MCF 10A (cell line): ENCODE measurements around the gene EXOC6B. TPM values are rescaled to one million over a fixed set of nuclear protein-coding genes. Genes with fewer than 3 reads are reported as not detected.
"Not testable (repeated sequence)": the region's sequence is repeated elsewhere in the genome, so short reads cannot be mapped to it uniquely, and the experiment has no call there.

Source experiments
- BruUV-seq: library from RNA; stranded (reverse); fragments of 400-500 nt; replicated peaks from 2 replicates; lab custom pipeline; 2021; lab: Mats Ljungman, UMichigan
- CTCF ChIA-PET: fragments of 300-600 bp; sonication (Branson Sonifier 250); formaldehyde crosslinking; extraction: SDS; loops from one replicate; lab custom pipeline; 2021; ENCODE audit warnings: antibody characterized with exemption, inconsistent platforms; lab: Yijun Ruan, JAX
- POLR2A ChIA-PET: fragments of 300-600, 350-650 bp; sonication (Branson Sonifier 250); formaldehyde crosslinking; extraction: SDS; loops from one replicate; lab custom pipeline; 2020; ENCODE audit warnings: antibody characterized with exemption, inconsistent platforms; lab: Yijun Ruan, JAX
- DNase-seq: peaks from one replicate; pipeline ENCODE4 v3.0.0-alpha.2; 2018; ENCODE audit not compliant: unreplicated experiment
- H3K27ac Mint-ChIP-seq: one replicate; pipeline ENCODE4 v1.8.0; 2022; ENCODE audit warnings: mild to moderate bottlenecking, low read depth, mixed read lengths; ENCODE audit not compliant: unreplicated experiment
- H3K27me3 Mint-ChIP-seq: one replicate; pipeline ENCODE4 v1.8.0; 2022; ENCODE audit warnings: mixed read lengths; ENCODE audit not compliant: insufficient read depth, unreplicated experiment
- H3K36me3 Mint-ChIP-seq: one replicate; pipeline ENCODE4 v1.8.0; 2022; ENCODE audit warnings: mild to moderate bottlenecking, moderate library complexity, mixed read lengths; ENCODE audit not compliant: insufficient read depth, unreplicated experiment
- H3K4me1 Mint-ChIP-seq: one replicate; pipeline ENCODE4 v1.8.0; 2022; ENCODE audit warnings: mixed read lengths; ENCODE audit not compliant: insufficient read depth, unreplicated experiment
- H3K4me3 Mint-ChIP-seq: one replicate; pipeline ENCODE4 v1.8.0; 2022; ENCODE audit warnings: mild to moderate bottlenecking, moderate library complexity, mixed read lengths; ENCODE audit not compliant: unreplicated experiment
- H3K9me3 Mint-ChIP-seq: one replicate; pipeline ENCODE4 v1.8.0; 2022; ENCODE audit warnings: mixed read lengths; ENCODE audit not compliant: unreplicated experiment
- intact Hi-C: fragments of 100-400 bp; cut with micrococcal nuclease; formaldehyde crosslinking; loops from 2 replicates; pipeline ENCODE4 v1.14.1; 2022
- total RNA-seq: library from RNA; stranded (reverse); gene quantifications from 2 replicates; pipeline ENCODE4 v1.2.3, GENCODE V29; 2022
- TF ChIP-seq, protein P1 (sequence below): fragments of 200-600 bp; IDR thresholded peaks from one replicate; pipeline ENCODE4 v1.8.0; 2022; ENCODE audit warnings: antibody characterized with exemption, mild to moderate bottlenecking; ENCODE audit not compliant: unreplicated experiment

The EXOC6B gene
- total RNA-seq, 1 experiment from 2014 or later = 24.7 TPM

DNA sequence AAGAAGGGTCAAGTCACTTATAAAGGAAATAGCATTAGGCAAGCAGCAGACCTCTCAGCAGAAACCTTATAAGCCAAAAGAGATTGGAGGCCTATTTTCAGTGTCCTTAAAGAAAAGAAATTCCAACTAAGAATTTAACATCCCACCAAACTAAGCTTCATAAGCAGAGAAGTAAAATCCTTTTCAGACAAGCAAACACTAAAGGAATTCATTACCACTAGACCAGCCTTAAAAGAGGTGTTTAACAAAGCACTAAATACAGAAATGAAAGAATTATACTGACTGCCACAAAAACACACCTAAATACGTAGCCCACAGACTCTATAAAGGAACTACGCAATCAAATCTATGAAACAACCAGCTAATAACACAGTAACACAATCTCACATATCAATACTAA lies 160.4 kb downstream of the EXOC6B start:
- POLR2A ChIA-PET = no interaction called here
- Mint-ChIP-seq H3K9me3 (no peaks in the 10 kb centered on the region), H3K27me3 (no peaks in the 10 kb centered on the region), H3K4me3 (no peak overlapping the region), H3K27ac (no peak overlapping the region), H3K4me1 (peaks cover 13% of the 10 kb centered on the region), H3K36me3 (peaks cover 6% of the 10 kb centered on the region)
- TF ChIP-seq, protein P1, sequence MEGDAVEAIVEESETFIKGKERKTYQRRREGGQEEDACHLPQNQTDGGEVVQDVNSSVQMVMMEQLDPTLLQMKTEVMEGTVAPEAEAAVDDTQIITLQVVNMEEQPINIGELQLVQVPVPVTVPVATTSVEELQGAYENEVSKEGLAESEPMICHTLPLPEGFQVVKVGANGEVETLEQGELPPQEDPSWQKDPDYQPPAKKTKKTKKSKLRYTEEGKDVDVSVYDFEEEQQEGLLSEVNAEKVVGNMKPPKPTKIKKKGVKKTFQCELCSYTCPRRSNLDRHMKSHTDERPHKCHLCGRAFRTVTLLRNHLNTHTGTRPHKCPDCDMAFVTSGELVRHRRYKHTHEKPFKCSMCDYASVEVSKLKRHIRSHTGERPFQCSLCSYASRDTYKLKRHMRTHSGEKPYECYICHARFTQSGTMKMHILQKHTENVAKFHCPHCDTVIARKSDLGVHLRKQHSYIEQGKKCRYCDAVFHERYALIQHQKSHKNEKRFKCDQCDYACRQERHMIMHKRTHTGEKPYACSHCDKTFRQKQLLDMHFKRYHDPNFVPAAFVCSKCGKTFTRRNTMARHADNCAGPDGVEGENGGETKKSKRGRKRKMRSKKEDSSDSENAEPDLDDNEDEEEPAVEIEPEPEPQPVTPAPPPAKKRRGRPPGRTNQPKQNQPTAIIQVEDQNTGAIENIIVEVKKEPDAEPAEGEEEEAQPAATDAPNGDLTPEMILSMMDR = no peak
- no peak for DNase-seq
- CTCF ChIA-PET = interaction anchor here (0.6 kb wide), 1 partner anchor 977 kb away, joined by 3 read pairs; no protein-coding TSS in a partner anchor
- BruUV-seq = no TSS peak
- intact Hi-C loops = no loop called here

DNA sequence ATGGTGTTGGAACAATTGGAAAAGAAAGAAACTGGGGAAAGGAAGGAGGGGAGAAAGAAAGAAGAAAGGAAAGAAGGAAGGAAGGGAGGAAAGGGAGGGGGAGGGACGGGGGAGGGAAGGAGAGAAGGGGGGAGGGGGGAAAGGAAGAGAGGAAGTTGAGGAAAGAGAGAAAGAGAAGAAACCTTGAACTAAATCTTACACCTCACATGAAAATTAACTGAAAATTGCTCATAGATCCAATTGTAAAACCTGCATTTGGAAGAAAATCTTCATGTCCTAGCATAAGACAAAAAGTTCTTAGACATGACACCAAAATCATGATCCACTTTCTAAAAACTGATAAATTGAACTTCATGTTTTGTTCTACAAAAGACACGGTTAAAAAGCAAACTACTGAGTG lies 163.8 kb downstream of the EXOC6B start:
- peaks cover 3% of the 10 kb centered on the region for H3K36me3 Mint-ChIP-seq
- no peaks in the 10 kb centered on the region for H3K9me3 Mint-ChIP-seq
- H3K4me1 Mint-ChIP-seq = no peaks in the 10 kb centered on the region
- intact Hi-C loops = no loop called here
- TF ChIP-seq, protein P1 = no peak
- CTCF ChIA-PET = no interaction called here
- no peak for DNase-seq
- POLR2A ChIA-PET = no interaction called here
- H3K27me3 Mint-ChIP-seq = no peaks in the 10 kb centered on the region
- H3K27ac Mint-ChIP-seq = no peak overlapping the region
- no peak overlapping the region for H3K4me3 Mint-ChIP-seq
- BruUV-seq = no TSS peak

DNA sequence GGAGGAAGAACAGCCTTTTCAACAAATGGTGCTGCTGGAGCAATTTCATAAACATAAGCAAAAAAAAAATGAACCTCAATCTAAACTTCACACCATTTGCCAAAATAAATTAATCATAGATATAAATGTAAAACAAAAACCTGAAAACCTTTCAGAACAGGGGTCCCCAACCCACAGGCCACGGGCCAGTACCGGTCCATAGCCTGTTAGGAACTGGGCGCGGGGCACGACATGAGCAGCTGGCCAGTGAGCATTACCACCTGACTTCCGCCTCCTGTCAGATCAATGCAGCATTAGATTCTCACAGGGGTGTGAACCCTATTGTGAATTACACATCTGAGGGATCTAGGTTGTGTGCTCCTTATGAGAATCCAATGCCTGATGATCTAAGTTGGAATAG lies 176.0 kb downstream of the EXOC6B start:
- H3K4me1 Mint-ChIP-seq = no peaks in the 10 kb centered on the region
- CTCF ChIA-PET = interaction anchor here (0.7 kb wide), 1 partner anchor 28 kb away, joined by 3 read pairs; no protein-coding TSS in a partner anchor
- H3K27ac Mint-ChIP-seq = no peak overlapping the region
- peaks cover 8% of the 10 kb centered on the region for H3K36me3 Mint-ChIP-seq
- H3K9me3 Mint-ChIP-seq = peaks cover 12% of the 10 kb centered on the region
- TF ChIP-seq, protein P1 = no peak
- no peaks in the 10 kb centered on the region for H3K27me3 Mint-ChIP-seq
- no peak for DNase-seq
- no TSS peak for BruUV-seq
- H3K4me3 Mint-ChIP-seq = no peak overlapping the region
- intact Hi-C loops = no loop called here
- POLR2A ChIA-PET = no interaction called here

DNA sequence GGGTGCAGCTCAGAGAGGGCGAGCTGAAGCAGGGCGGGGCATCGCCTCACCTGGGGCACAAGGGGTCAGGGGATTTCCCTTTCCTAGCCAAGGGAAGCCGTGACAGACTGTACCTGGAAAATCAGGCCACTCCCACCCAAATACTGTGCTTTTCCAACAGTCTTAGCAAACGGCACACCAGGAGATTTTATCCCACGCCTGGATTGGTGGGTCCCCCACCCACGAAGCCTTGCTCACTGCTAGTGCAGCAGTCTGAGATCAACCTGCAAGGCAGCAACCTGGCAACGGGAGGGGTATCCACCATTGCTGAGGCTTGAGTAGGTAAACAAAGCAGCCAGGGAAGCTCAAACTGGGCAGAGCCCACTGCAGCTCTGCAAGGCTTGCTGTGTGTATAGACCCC lies 184.6 kb downstream of the EXOC6B start:
- POLR2A ChIA-PET = not testable (repeated sequence)

More for the DNA sequence above, 184.6 kb downstream of the EXOC6B start:
- H3K27ac Mint-ChIP-seq, H3K36me3 Mint-ChIP-seq, H3K4me1 Mint-ChIP-seq, BruUV-seq, intact Hi-C loops, CTCF ChIA-PET, H3K4me3 Mint-ChIP-seq, DNase-seq, H3K27me3 Mint-ChIP-seq: not testable (repeated sequence)
- peaks cover 16% of the 10 kb centered on the region for H3K9me3 Mint-ChIP-seq
